Mesenchymal stem cell (in vitro differentiated cells and primary cell): Measurements from ENCODE around the gene ATP9B.

Source experiments
- DNase-seq: peaks from one replicate; pipeline ENCODE4 v3.0.0-alpha.2; 2013
- H2AFZ ChIP-seq: one replicate; pipeline ENCODE4 v1.6.1; 2013; ENCODE audit warnings: low read depth, mild to moderate bottlenecking, control low read depth, inconsistent platforms, low read length, moderate library complexity
- H2AK5ac ChIP-seq: 2 replicates; pipeline ENCODE4 v1.6.1; 2013; ENCODE audit warnings: low read length, moderate library complexity, mild to moderate bottlenecking, inconsistent platforms; ENCODE audit not compliant: severe bottlenecking
- H2BK120ac ChIP-seq: one replicate; pipeline ENCODE4 v1.6.1; 2013; ENCODE audit warnings: low read depth, mild to moderate bottlenecking, inconsistent platforms, low read length, moderate library complexity
- H2BK12ac ChIP-seq, 2 experiments: one replicate each; pipeline ENCODE4 v1.6.1; 2013; ENCODE audit warnings: inconsistent platforms in 2 of 2, low read length in 2 of 2, mild to moderate bottlenecking in 2 of 2, moderate library complexity in 2 of 2, control low read depth in 1 of 2
- H2BK15ac ChIP-seq: one replicate; pipeline ENCODE4 v1.6.1; 2013; ENCODE audit warnings: mild to moderate bottlenecking, low read depth, inconsistent platforms; ENCODE audit not compliant: poor library complexity, severe bottlenecking
- H2BK5ac ChIP-seq: 2 replicates; pipeline ENCODE4 v1.6.1; 2013; ENCODE audit warnings: low read depth, mild to moderate bottlenecking, low read length, control low read depth, inconsistent platforms; ENCODE audit not compliant: poor library complexity, severe bottlenecking
- H3K14ac ChIP-seq, 2 experiments: one replicate each; pipeline ENCODE4 v1.6.1; 2013; ENCODE audit warnings: inconsistent platforms in 2 of 2, low read length in 2 of 2, control low read depth in 1 of 2, mild to moderate bottlenecking in 1 of 2, moderate library complexity in 1 of 2
- H3K18ac ChIP-seq, 2 experiments: one replicate each; pipeline ENCODE4 v1.6.1; 2013; ENCODE audit warnings: inconsistent platforms in 2 of 2, low read length in 2 of 2, control low read depth in 1 of 2, low read depth in 1 of 2, mild to moderate bottlenecking in 1 of 2
- H3K23ac ChIP-seq, 2 experiments: one replicate each; pipeline ENCODE4 v1.6.1; 2013; ENCODE audit warnings: inconsistent platforms in 2 of 2, low read length in 2 of 2, mild to moderate bottlenecking in 2 of 2, moderate library complexity in 2 of 2, control low read depth in 1 of 2
- H3K27ac ChIP-seq: 2 replicates; pipeline ENCODE4 v1.5.1; 2013; ENCODE audit warnings: mild to moderate bottlenecking, moderate library complexity, low read length, control low read depth, inconsistent platforms; ENCODE audit not compliant: poor library complexity, severe bottlenecking
- H3K27me3 ChIP-seq, 2 experiments: 2 replicates each; pipeline versions ENCODE4 v1.6.1 to v1.7.0; 2013; ENCODE audit warnings: low read length in 2 of 2, mild to moderate bottlenecking in 2 of 2, moderate library complexity in 2 of 2, control low read depth in 1 of 2, inconsistent platforms in 1 of 2; ENCODE audit not compliant: control insufficient read depth in 1 of 2, insufficient read depth in 1 of 2
- H3K36me3 ChIP-seq, 2 experiments: 2 replicates each; pipeline versions ENCODE4 v1.6.1 to v1.7.0; 2013; ENCODE audit warnings: low read length in 2 of 2, control low read depth in 1 of 2, inconsistent platforms in 1 of 2, low read depth in 1 of 2, mild to moderate bottlenecking in 1 of 2; ENCODE audit not compliant: insufficient read depth in 2 of 2, control insufficient read depth in 1 of 2
- H3K4ac ChIP-seq, 2 experiments: one replicate each; pipeline ENCODE4 v1.6.1; 2013; ENCODE audit warnings: inconsistent platforms in 2 of 2, low read length in 2 of 2, mild to moderate bottlenecking in 2 of 2, moderate library complexity in 2 of 2, control low read depth in 1 of 2, low read depth in 1 of 2
- H3K4me1 ChIP-seq: 2 replicates; pipeline ENCODE4 v1.6.1; 2013; ENCODE audit warnings: low read depth, low read length, control low read depth; ENCODE audit not compliant: control insufficient read depth, insufficient read depth
- H3K4me2 ChIP-seq: 2 replicates; pipeline ENCODE4 v1.6.1; 2013; ENCODE audit warnings: low read length, mild to moderate bottlenecking, inconsistent platforms; ENCODE audit not compliant: poor library complexity, severe bottlenecking
- H3K4me3 ChIP-seq, 2 experiments: 2 replicates each; pipeline versions ENCODE4 v1.5.1 to v1.7.0; 2013; ENCODE audit warnings: low read length in 2 of 2, mild to moderate bottlenecking in 2 of 2, control low read depth in 1 of 2, low read depth in 1 of 2; ENCODE audit not compliant: insufficient read depth in 1 of 2
- H3K79me1 ChIP-seq: replicated peaks from 2 replicates; pipeline ENCODE4 v1.6.1; 2013; ENCODE audit warnings: mild to moderate bottlenecking, control low read depth, low read length, inconsistent platforms; ENCODE audit not compliant: poor library complexity, severe bottlenecking
- H3K9ac ChIP-seq: 2 replicates; pipeline ENCODE4 v1.7.0; 2013; ENCODE audit warnings: mild to moderate bottlenecking, low read length, moderate library complexity
- H3K9me3 ChIP-seq: 2 replicates; pipeline ENCODE4 v1.7.0; 2013; ENCODE audit warnings: mild to moderate bottlenecking, low read length; ENCODE audit not compliant: control insufficient read depth
- H4K8ac ChIP-seq: one replicate; pipeline ENCODE4 v1.6.1; 2013; ENCODE audit warnings: inconsistent platforms, mild to moderate bottlenecking, low read length, moderate library complexity
- H4K91ac ChIP-seq: one replicate; pipeline ENCODE4 v1.6.1; 2013; ENCODE audit warnings: mild to moderate bottlenecking, low read length, inconsistent platforms
- WGBS: methylation state at CpG from one replicate; pipeline ENCODE4 v1.1.7; 2013; ENCODE audit warnings: mixed read lengths; 5-methylcytosine and 5-hydroxymethylcytosine counted together

Gene ATP9B

DNA sequence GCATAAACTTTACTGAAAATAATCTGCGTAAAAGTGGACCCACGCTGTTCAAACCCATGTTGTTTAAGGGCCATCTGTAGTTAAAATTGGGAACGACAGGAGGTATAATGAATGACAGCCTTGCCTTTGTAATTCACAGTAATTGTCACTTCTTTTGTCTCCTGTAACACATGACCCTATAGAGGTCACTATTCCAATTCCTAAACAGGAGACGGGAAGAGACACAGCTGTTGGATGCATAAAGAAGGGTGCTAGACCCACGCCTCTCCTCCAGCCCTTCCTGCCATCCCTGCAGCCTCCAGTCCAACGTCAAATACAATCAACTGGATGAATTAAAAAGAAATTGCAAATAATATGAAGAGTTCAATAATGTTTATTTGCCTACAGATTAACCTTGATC is 263.5 kb downstream of the ATP9B start:
- H2AK5ac ChIP-seq, result no peak overlapping the region
- H3K23ac ChIP-seq, result no peak overlapping the region
- no peak overlapping the region for H2BK15ac ChIP-seq
- H3K27ac ChIP-seq, result no peak overlapping the region
- no peak overlapping the region for H3K18ac ChIP-seq
- peaks cover 38 to 45% of the 10 kb centered on the region in 2 experiments for H3K36me3 ChIP-seq
- DNase-seq, result no peak
- no peak overlapping the region for H3K4ac ChIP-seq
- no peaks in the 10 kb centered on the region for H3K79me1 ChIP-seq
- no peak overlapping the region for H4K8ac ChIP-seq
- no peaks in the 10 kb centered on the region for H3K9me3 ChIP-seq
- H3K4me3 ChIP-seq, result no peak overlapping the region
- H2BK12ac ChIP-seq, result no peak overlapping the region
- 94% methylated on average over 2 of the region's 6 CpGs for WGBS
- H3K4me1 ChIP-seq, result peaks cover 3% of the 10 kb centered on the region
- H3K4me2 ChIP-seq, result no peak overlapping the region
- no peak overlapping the region for H3K9ac ChIP-seq
- H2AFZ ChIP-seq, result no peak overlapping the region
- H2BK5ac ChIP-seq, result no peak overlapping the region
- no peak overlapping the region for H2BK120ac ChIP-seq
- H3K14ac ChIP-seq, result no peak overlapping the region
- H3K27me3 ChIP-seq, result no peaks in the 10 kb centered on the region
- no peak overlapping the region for H4K91ac ChIP-seq

DNA sequence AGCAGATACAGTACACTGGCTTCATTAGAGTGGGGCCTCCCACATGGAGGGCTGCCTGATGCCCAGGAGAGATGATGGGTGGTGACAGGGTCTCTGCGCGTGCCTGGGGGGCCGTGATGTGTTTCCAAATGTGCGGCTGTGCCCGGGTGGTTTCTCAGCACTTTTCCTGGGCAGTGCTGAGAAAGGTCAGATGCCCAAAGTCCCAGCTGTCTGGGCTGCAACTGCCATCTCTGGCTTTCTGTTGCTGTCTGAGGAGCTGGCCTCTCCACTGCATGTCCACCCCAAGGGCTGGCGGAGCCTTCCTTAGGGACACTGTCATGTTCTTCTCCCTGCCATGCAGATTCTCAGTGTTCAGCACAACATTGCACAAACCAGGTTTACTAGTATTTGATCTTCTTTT is 263.9 kb downstream of the ATP9B start:
- Histone ChIP-seq H3K27ac (no peak overlapping the region), H2AK5ac (no peak overlapping the region), H2AFZ (no peak overlapping the region), H3K14ac (peak overlapping the region in 1 of 2 experiments; percentile 68), H3K23ac (no peak overlapping the region), H4K8ac (no peak overlapping the region), H2BK15ac (no peak overlapping the region), H2BK12ac (no peak overlapping the region), H3K4me1 (peaks cover 3% of the 10 kb centered on the region), H3K27me3 (no peaks in the 10 kb centered on the region), H3K4ac (no peak overlapping the region), H3K9me3 (no peaks in the 10 kb centered on the region), H3K4me3 (no peak overlapping the region), H3K36me3 (peaks cover 41 to 49% of the 10 kb centered on the region in 2 experiments), H3K9ac (no peak overlapping the region), H2BK120ac (no peak overlapping the region), H3K4me2 (no peak overlapping the region), H3K18ac (no peak overlapping the region), H2BK5ac (no peak overlapping the region), H4K91ac (no peak overlapping the region), H3K79me1 (no peaks in the 10 kb centered on the region)
- 94% methylated on average over 6 of the region's 6 CpGs for WGBS
- DNase-seq, result no peak

DNA sequence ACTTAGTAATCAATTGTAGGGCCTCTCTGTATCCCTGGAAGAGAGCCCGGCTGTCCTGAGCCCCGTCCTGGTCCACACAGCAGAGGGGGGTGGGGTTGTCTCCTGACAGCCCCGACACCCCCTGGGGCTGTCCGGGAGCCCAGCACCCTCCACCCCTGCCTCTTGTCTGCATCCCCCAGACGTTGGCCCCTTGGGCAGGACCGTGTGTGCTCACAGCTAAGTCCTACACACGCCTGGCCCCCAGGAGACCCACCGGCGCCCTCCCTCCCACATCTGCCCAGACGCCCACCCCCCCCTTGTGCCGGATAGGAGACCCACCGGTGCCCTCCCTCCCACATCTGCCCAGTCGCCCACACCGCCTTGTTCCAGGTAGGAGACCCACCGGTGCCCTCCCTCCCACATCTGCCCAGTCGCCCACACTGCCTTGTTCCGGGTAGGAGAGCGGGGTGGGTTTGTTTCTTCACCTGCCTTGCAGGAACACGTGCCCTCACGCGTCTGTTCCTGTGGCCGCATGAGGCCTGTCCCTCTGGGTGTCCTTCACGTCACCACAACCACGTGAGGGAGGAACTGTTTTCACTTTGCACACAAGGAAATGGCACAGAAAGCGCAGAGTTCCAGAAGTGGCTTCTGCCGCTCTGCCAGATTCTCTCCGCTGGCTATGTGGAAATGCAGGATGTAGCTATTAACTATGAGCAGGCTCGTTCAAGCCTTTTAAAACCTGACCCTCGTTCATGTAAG is 265.5 kb downstream of the ATP9B start:
- H2BK15ac ChIP-seq, result no peak overlapping the region
- H3K27ac ChIP-seq, result no peak overlapping the region
- no peak overlapping the region for H3K4me3 ChIP-seq
- no peak overlapping the region for H3K4me2 ChIP-seq
- H3K14ac ChIP-seq, result no peak overlapping the region
- no peak overlapping the region for H4K8ac ChIP-seq
- H3K23ac ChIP-seq, result no peak overlapping the region
- no peaks in the 10 kb centered on the region for H3K79me1 ChIP-seq
- H3K9me3 ChIP-seq, result peaks cover 7% of the 10 kb centered on the region
- no peaks in the 10 kb centered on the region for H3K4me1 ChIP-seq
- H3K27me3 ChIP-seq, result no peaks in the 10 kb centered on the region
- H2AK5ac ChIP-seq, result no peak overlapping the region
- peaks cover 45 to 58% of the 10 kb centered on the region in 2 experiments for H3K36me3 ChIP-seq
- no peak overlapping the region for H3K4ac ChIP-seq
- no peak overlapping the region for H2AFZ ChIP-seq
- H3K9ac ChIP-seq, result no peak overlapping the region
- H2BK120ac ChIP-seq, result no peak overlapping the region
- no peak overlapping the region for H4K91ac ChIP-seq
- H2BK5ac ChIP-seq, result no peak overlapping the region
- WGBS, result 93% methylated on average over 28 of the region's 29 CpGs
- H3K18ac ChIP-seq, result no peak overlapping the region
- H2BK12ac ChIP-seq, result no peak overlapping the region
- no peak for DNase-seq

DNA sequence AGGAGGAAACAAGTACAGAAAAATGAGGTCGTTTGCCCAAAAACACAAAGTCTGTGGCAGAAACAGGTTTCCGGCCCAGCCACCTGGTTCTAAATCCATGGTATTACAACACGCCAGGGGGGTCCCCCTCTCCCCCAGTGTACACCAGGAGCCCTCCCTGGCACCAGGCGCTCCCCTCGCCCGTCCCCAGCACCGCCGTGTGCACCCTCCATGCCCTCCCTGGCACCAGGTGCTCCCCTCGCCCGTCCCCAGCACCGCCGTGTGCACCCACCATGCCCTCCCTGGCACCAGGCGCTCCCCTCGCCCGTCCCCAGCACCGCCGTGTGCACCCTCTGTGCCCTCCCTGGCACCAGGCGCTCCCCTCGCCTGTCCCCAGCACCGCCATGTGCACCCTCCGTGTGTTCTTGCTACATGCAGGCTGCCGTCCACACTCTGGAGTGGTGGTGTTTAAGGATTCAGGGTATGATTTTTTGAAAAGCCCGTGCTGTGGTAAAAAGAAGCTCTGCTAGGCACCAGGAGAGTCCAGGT is 266.7 kb downstream of the ATP9B start:
- H3K9me3 ChIP-seq, result peaks cover 7% of the 10 kb centered on the region
- no peak overlapping the region for H2BK5ac ChIP-seq
- peaks cover 45 to 55% of the 10 kb centered on the region in 2 experiments for H3K36me3 ChIP-seq
- 95% methylated on average over 23 of the region's 23 CpGs for WGBS
- no peak overlapping the region for H3K23ac ChIP-seq
- H2BK12ac ChIP-seq, result no peak overlapping the region
- no peak overlapping the region for H3K18ac ChIP-seq
- H4K8ac ChIP-seq, result no peak overlapping the region
- H2AFZ ChIP-seq, result no peak overlapping the region
- H3K4me3 ChIP-seq, result no peak overlapping the region
- no peak overlapping the region for H2AK5ac ChIP-seq
- H3K4ac ChIP-seq, result no peak overlapping the region
- H3K14ac ChIP-seq, result no peak overlapping the region
- H3K4me1 ChIP-seq, result no peaks in the 10 kb centered on the region
- no peak overlapping the region for H3K4me2 ChIP-seq
- no peak for DNase-seq
- no peak overlapping the region for H3K27ac ChIP-seq
- no peaks in the 10 kb centered on the region for H3K27me3 ChIP-seq
- no peak overlapping the region for H2BK15ac ChIP-seq
- H4K91ac ChIP-seq, result peak overlapping the region; percentile 16
- no peak overlapping the region for H2BK120ac ChIP-seq
- no peak overlapping the region for H3K9ac ChIP-seq
- no peaks in the 10 kb centered on the region for H3K79me1 ChIP-seq
